Osteocyte (in vitro differentiated cells): Measurements from ENCODE around the gene EPX. TPM values are rescaled to one million over a fixed set of nuclear protein-coding genes. Genes with fewer than 3 reads are reported as not detected.

Source experiments
- DNase-seq: peaks from one replicate; pipeline ENCODE4 v3.0.0; 2021; ENCODE audit warnings: mixed read lengths; ENCODE audit not compliant: unreplicated experiment; ENCODE audit errors: extremely low spot score
- H3K27ac Mint-ChIP-seq: one replicate; pipeline ENCODE4 v1.8.0; 2021; ENCODE audit warnings: mild to moderate bottlenecking, mixed read lengths; ENCODE audit not compliant: unreplicated experiment
- H3K27me3 Mint-ChIP-seq: one replicate; pipeline ENCODE4 v1.8.0; 2021; ENCODE audit warnings: mixed read lengths; ENCODE audit not compliant: unreplicated experiment
- H3K36me3 Mint-ChIP-seq: one replicate; pipeline ENCODE4 v1.8.0; 2021; ENCODE audit warnings: mixed read lengths; ENCODE audit not compliant: unreplicated experiment
- H3K4me1 Mint-ChIP-seq: one replicate; pipeline ENCODE4 v1.8.0; 2021; ENCODE audit warnings: mixed read lengths; ENCODE audit not compliant: unreplicated experiment
- H3K4me3 Mint-ChIP-seq: one replicate; pipeline ENCODE4 v1.8.0; 2021; ENCODE audit warnings: mild to moderate bottlenecking, moderate library complexity, mixed read lengths; ENCODE audit not compliant: unreplicated experiment
- H3K9me3 Mint-ChIP-seq: one replicate; pipeline ENCODE4 v1.8.0; 2021; ENCODE audit warnings: mixed read lengths; ENCODE audit not compliant: unreplicated experiment
- total RNA-seq: library from RNA; stranded (reverse); gene quantifications from 2 replicates; pipeline ENCODE4 v1.2.1, GENCODE V29; 2021
- TF ChIP-seq, protein P1 (sequence below): fragments of 200-600 bp; sonication (generic); IDR thresholded peaks from 2 replicates; pipeline ENCODE4 v1.5.0; 2021; ENCODE audit warnings: antibody characterized with exemption, mild to moderate bottlenecking, moderate library complexity

The EPX gene
- total RNA-seq, 1 donor from 2014 or later = not detected

GRCh38 chr17:58249270-58250133 is 57.0 kb downstream of the EPX start:
- Mint-ChIP-seq H3K27me3 (peaks cover 53% of the 10 kb centered on the region), H3K27ac (no peak overlapping the region), H3K36me3 (no peaks in the 10 kb centered on the region), H3K9me3 (no peaks in the 10 kb centered on the region), H3K4me3 (peak overlapping the region; percentile 70), H3K4me1 (peaks cover 2% of the 10 kb centered on the region)
- TF ChIP-seq, protein P1, sequence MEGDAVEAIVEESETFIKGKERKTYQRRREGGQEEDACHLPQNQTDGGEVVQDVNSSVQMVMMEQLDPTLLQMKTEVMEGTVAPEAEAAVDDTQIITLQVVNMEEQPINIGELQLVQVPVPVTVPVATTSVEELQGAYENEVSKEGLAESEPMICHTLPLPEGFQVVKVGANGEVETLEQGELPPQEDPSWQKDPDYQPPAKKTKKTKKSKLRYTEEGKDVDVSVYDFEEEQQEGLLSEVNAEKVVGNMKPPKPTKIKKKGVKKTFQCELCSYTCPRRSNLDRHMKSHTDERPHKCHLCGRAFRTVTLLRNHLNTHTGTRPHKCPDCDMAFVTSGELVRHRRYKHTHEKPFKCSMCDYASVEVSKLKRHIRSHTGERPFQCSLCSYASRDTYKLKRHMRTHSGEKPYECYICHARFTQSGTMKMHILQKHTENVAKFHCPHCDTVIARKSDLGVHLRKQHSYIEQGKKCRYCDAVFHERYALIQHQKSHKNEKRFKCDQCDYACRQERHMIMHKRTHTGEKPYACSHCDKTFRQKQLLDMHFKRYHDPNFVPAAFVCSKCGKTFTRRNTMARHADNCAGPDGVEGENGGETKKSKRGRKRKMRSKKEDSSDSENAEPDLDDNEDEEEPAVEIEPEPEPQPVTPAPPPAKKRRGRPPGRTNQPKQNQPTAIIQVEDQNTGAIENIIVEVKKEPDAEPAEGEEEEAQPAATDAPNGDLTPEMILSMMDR = peak; percentile 99
- DNase-seq = peak; percentile 88

DNA sequence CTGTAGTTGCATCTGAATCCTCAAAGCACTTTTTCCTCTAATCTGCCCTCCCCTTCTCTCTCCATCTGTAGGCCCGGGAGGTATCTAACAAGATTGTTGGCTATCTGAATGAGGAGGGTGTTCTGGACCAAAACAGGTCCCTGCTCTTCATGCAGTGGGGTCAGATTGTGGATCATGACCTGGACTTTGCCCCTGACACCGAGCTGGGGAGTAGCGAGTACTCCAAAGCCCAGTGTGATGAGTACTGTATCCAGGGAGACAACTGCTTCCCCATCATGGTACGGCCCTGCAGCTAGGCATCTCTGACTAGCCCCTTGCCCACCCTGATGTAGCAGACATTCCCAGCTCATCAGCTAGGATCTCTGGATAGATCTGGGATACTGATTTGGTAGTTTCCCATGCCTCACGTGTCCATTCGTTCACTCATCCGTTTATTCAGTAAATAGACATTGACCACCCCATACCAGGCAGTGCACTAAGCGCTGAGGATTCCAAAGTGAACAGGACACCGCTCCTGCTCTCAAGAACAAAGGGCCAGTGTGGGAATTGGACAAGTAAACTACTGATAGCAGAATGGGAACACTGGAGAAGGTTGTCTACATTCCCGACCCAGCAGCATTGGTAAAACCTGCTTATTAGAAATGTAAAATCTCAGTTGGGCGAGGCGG is 58.0 kb downstream of the EPX start:
- peaks cover 53% of the 10 kb centered on the region for H3K27me3 Mint-ChIP-seq
- H3K27ac Mint-ChIP-seq = no peak overlapping the region
- TF ChIP-seq, protein P1 = no peak
- H3K4me3 Mint-ChIP-seq = no peak overlapping the region
- no peaks in the 10 kb centered on the region for H3K36me3 Mint-ChIP-seq
- peaks cover 2% of the 10 kb centered on the region for H3K4me1 Mint-ChIP-seq
- H3K9me3 Mint-ChIP-seq = no peaks in the 10 kb centered on the region
- peak; percentile 38 for DNase-seq

GRCh38 chr17:58252141-58252540 is 59.6 kb downstream of the EPX start:
- Mint-ChIP-seq H3K27ac (no peak overlapping the region), H3K4me1 (peaks cover 2% of the 10 kb centered on the region), H3K9me3 (no peaks in the 10 kb centered on the region), H3K27me3 (peaks cover 48% of the 10 kb centered on the region), H3K4me3 (no peak overlapping the region), H3K36me3 (no peaks in the 10 kb centered on the region)
- DNase-seq = peak; percentile 71
- TF ChIP-seq, protein P1 = no peak

DNA sequence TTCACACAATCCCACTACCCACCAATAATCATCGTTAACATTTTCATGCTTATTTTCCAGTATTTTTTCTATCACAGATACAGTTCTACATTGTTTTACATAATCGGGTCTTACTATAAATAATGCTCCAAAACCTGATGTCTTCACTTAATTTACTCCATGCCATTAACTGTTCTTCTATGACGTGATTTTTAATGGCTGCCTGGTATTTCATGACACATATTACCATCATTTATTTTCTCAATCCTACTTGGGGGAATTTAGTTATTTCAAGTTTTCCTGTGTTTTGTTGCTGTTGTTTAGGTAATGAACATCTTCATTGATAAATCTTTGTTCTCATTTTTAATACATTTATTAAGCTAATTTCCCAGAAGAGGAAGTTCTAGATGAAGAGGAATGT is 60.6 kb downstream of the EPX start:
- no peak for DNase-seq
- no peak overlapping the region for H3K4me3 Mint-ChIP-seq
- no peak overlapping the region for H3K27ac Mint-ChIP-seq
- no peaks in the 10 kb centered on the region for H3K9me3 Mint-ChIP-seq
- H3K27me3 Mint-ChIP-seq = peaks cover 57% of the 10 kb centered on the region
- no peaks in the 10 kb centered on the region for H3K36me3 Mint-ChIP-seq
- TF ChIP-seq, protein P1 = no peak
- peaks cover 2% of the 10 kb centered on the region for H3K4me1 Mint-ChIP-seq

Other genes starting within 250 kb of the EPX start
- gene CUEDC1, start 237.3 kb upstream of the EPX start, total RNA-seq = 34.7 and 38.4 TPM in 2 replicates
- 50.6 and 50.8 TPM in 2 replicates for gene VEZF1, start 204.5 kb upstream of the EPX start, total RNA-seq
- gene SRSF1, start 185.5 kb upstream of the EPX start, total RNA-seq = 158 and 161 TPM in 2 replicates
- gene DYNLL2, start 109.3 kb upstream of the EPX start, total RNA-seq = 18.8 and 20.5 TPM in 2 replicates
- gene OR4D1, start 44.3 kb upstream of the EPX start, total RNA-seq = 0.11 TPM in 1 of 2 replicates, not detected in the other
- gene OR4D2, start 25.7 kb upstream of the EPX start, total RNA-seq = not detected in 2 replicates
- gene MKS1, start 26.5 kb downstream of the EPX start, total RNA-seq = 21.5 and 24.1 TPM in 2 replicates
- not detected in 2 replicates for gene LPO, start 45.9 kb downstream of the EPX start, total RNA-seq
- not detected in 2 replicates for gene MPO, start 88.2 kb downstream of the EPX start, total RNA-seq
- 0.05 TPM in 1 of 2 replicates, not detected in the other for gene TSPOAP1, start 136.1 kb downstream of the EPX start, total RNA-seq
- gene SUPT4H1, start 159.5 kb downstream of the EPX start, total RNA-seq = 77.0 and 80.6 TPM in 2 replicates
- gene RNF43, start 224.8 kb downstream of the EPX start, total RNA-seq = not detected in 2 replicates